ENCODE data around the gene ENPP3.

GRCh38 chr6:131642987-131643611 lies 6.0 kb downstream of the ENPP3 start:
- TF ChIP-seq CTCF (IDR thresholded peaks at IDR 0.05) (no peak), EZH2phosphoT487 (IDR thresholded peaks at IDR 0.05) (no peak), EZH2 (IDR thresholded peaks at IDR 0.05) (no peak)

Data from neural progenitor cell (in vitro differentiated cells).